ENCODE results near the gene RABL2B.

DNA sequence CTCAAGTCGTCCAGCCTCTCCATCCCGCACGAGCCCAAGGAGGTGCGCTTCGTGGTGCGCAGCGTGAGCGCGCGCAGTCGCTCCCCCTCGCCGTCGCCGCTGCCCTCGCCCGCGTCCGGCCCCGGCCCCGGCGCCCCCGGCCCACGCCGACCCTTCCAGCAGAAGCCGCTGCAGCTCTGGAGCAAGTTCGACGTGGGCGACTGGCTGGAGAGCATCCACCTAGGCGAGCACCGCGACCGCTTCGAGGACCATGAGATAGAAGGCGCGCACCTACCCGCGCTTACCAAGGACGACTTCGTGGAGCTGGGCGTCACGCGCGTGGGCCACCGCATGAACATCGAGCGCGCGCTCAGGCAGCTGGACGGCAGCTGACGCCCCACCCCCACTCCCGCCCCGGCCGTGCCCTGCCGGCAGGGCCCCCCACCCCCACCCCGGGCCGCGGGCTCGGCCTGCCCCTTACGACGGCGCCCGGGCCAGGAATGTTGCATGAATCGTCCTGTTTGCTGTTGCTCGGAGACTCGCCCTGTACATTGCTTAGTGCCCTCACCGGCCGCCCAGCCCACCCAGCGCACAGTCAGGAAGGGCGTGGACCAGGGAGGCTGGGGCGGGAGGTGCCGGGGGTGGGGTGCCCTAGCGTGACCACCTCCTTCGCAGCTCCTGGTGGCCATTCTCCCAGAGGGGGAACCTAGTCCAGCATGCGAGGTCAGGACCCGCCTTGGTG is 52.3 kb downstream of the RABL2B start:
- TF ChIP-seq, protein P1, sequence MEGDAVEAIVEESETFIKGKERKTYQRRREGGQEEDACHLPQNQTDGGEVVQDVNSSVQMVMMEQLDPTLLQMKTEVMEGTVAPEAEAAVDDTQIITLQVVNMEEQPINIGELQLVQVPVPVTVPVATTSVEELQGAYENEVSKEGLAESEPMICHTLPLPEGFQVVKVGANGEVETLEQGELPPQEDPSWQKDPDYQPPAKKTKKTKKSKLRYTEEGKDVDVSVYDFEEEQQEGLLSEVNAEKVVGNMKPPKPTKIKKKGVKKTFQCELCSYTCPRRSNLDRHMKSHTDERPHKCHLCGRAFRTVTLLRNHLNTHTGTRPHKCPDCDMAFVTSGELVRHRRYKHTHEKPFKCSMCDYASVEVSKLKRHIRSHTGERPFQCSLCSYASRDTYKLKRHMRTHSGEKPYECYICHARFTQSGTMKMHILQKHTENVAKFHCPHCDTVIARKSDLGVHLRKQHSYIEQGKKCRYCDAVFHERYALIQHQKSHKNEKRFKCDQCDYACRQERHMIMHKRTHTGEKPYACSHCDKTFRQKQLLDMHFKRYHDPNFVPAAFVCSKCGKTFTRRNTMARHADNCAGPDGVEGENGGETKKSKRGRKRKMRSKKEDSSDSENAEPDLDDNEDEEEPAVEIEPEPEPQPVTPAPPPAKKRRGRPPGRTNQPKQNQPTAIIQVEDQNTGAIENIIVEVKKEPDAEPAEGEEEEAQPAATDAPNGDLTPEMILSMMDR (IDR thresholded peaks at IDR 0.05): no peak
- no peak for TF ChIP-seq POLR2A (IDR thresholded peaks at IDR 0.05)

Measured in right lobe of liver (tissue), 4 donors.